ENCODE measurements around the gene APELA. TPM values are rescaled to one million over a fixed set of nuclear protein-coding genes. Genes with fewer than 3 reads are reported as not detected.
A peak's percentile ranks its signal among the peaks of the same experiment; 100 is the strongest.

Gene APELA
- total RNA-seq, 1 experiment from 2014 or later = 39.4 TPM

DNA sequence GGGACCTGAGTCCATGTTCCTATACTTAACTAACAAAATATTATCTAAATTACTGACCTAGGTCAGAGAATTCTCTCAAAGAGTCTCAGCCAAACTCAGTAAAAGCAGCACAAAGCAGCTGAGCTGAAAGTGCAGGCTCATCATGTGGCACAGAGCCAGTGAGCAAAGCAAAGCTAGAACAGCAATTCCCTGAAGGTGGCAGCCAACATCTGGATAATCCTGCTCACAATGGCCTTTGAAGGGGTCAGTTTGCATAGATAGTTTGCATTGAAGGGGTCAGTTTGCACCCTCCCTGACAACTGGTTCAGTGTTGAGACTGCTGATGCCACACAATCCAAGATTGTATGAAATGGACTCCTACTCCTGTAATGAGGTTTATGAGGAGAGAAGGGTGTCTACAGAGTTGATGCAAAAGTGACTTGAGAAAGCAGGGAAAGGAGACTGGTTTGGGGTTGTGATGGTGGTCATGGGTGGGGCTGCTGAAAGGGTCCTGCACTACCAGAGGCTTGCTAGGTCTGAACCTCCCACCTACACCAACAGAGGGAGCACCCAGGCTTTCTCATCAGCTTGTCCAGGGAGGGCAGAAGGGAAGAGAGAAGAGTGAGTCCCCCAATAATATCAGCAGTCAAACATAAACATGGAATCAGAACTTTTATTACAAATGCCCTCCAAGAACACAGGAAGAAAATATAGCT, 60.7 kb downstream of the APELA start:
- H3K4me3 ChIP-seq (ENCODE audit: insufficient read depth, low read depth, low read length) = no peak overlapping the region
- no peaks in the 10 kb centered on the region for H3K27me3 ChIP-seq (ENCODE audit: control insufficient read depth, insufficient read depth, low read length)
- no peaks in the 10 kb centered on the region for H3K36me3 ChIP-seq (replicated peaks; ENCODE audit: control insufficient read depth, insufficient read depth, low read length)
- peak; percentile 46 for DNase-seq

DNA sequence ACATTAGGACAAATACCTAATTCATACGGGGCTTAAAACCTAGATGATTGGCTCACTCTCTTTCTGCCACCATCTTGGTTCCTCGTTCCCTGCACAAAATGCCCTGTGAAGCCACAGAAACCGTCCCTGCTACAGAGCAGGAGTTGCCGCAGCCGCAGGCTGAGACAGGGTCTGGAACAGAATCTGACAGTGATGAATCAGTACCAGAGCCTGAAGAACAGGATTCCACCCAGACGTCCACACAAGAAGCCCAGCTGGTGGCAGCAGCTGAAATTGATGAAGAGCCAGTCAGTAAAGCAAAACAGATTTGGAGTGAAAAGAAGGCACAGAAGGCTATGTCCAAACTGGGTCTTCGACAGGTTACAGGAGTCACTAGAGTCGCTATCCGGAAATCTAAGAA, 66.2 kb downstream of the APELA start:
- no peaks in the 10 kb centered on the region for H3K36me3 ChIP-seq (replicated peaks; ENCODE audit: control insufficient read depth, insufficient read depth, low read length)
- no peak overlapping the region for H3K4me3 ChIP-seq (ENCODE audit: insufficient read depth, low read depth, low read length)
- DNase-seq = no peak
- no peaks in the 10 kb centered on the region for H3K27me3 ChIP-seq (ENCODE audit: control insufficient read depth, insufficient read depth, low read length)

- no peaks in the 10 kb centered on the region for H3K36me3 ChIP-seq (replicated peaks; ENCODE audit: control insufficient read depth, insufficient read depth, low read length)
- peak; percentile 26 for DNase-seq
- no peak overlapping the region for H3K4me3 ChIP-seq (ENCODE audit: insufficient read depth, low read depth, low read length)
- H3K27me3 ChIP-seq (ENCODE audit: control insufficient read depth, insufficient read depth, low read length) = no peaks in the 10 kb centered on the region
Measured at GRCh38 chr4:164945146-164945545, 68.2 kb downstream of the APELA start.

DNA sequence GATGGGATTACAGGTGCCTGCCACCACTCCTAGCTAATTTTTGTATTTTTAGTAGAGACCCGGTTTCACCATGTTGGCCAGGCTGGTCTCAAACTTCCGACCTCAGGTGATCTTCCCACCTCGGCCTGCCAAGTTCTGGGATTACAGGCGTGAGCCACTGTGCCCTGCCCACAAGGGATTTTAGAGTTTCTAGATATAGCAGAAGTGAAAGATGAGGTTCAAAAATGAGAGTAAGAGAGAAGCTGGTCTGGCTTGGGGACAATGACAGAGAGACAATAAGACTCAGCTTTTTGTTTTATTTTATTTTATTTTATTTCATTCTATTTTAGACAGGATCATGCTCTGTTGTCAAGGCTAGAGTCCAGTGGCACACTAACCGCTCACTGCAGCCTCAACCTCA, 69.8 kb downstream of the APELA start:
- Histone ChIP-seq H3K27me3 (ENCODE audit: control insufficient read depth, insufficient read depth, low read length) (no peaks in the 10 kb centered on the region), H3K36me3 (replicated peaks; ENCODE audit: control insufficient read depth, insufficient read depth, low read length) (no peaks in the 10 kb centered on the region), H3K4me3 (ENCODE audit: insufficient read depth, low read depth, low read length) (no peak overlapping the region)
- DNase-seq = no peak

Other genes with a start within 250 kb of the APELA start
- gene SMIM31, start 123.0 kb upstream of the APELA start, total RNA-seq (2014; rRNA removed; shearing (Covaris generic)) = not detected in 2 replicates
- gene TRIM61, start 100.5 kb downstream of the APELA start, total RNA-seq (2014; rRNA removed; shearing (Covaris generic)) = 0.14 and 0.30 TPM in 2 replicates
- gene TRIM60, start 154.8 kb downstream of the APELA start, total RNA-seq (2014; rRNA removed; shearing (Covaris generic)) = not detected in 2 replicates
- gene TRIM75, start 176.7 kb downstream of the APELA start, total RNA-seq (2014; rRNA removed; shearing (Covaris generic)) = not detected in 2 replicates
- 10.0 and 14.2 TPM in 2 replicates for gene TMEM192, start 235.7 kb downstream of the APELA start, total RNA-seq (2014; rRNA removed; shearing (Covaris generic))